ENCODE measurements around the gene PLD1. TPM values are rescaled to one million over a fixed set of nuclear protein-coding genes. Genes with fewer than 3 reads are reported as not detected.

Gene PLD1
- total and polyA plus RNA-seq, 7 donors = 0.73 to 6.7 (median 1.9) TPM

- WGBS, 3 donors = 69 to 77% (median 72%) methylated on average over 4 of the region's 4 CpGs
- Histone ChIP-seq H3K36me3 (ENCODE audit: insufficient read depth in 1 of 2, low read depth in 1 of 2) (no peaks in the 10 kb centered on the region), H3K27ac (no peak overlapping the region), H3K4me3 (no peak overlapping the region), H3K9me3 (no peaks in the 10 kb centered on the region), H3K27me3 (ENCODE audit: insufficient read depth in 3 of 3, low read length in 2 of 3) (no peaks in the 10 kb centered on the region), H3K4me1 (no peaks in the 10 kb centered on the region)
- no peak for ATAC-seq
- TF ChIP-seq CTCF (IDR thresholded peaks at IDR 0.05) = no peak
- DNase-seq = no peak
- intact Hi-C loops (cut with DNase I) = no loop called here
Measured at GRCh38 chr3:171556574-171557145, 253.6 kb downstream of the PLD1 start.

- Histone ChIP-seq H3K27me3 (ENCODE audit: insufficient read depth in 3 of 3, low read length in 2 of 3) (no peaks in the 10 kb centered on the region), H3K36me3 (ENCODE audit: insufficient read depth in 1 of 2, low read depth in 1 of 2) (no peaks in the 10 kb centered on the region), H3K4me3 (no peak overlapping the region), H3K9me3 (no peaks in the 10 kb centered on the region), H3K4me1 (no peaks in the 10 kb centered on the region), H3K27ac (no peak overlapping the region)
- no peak for TF ChIP-seq CTCF (IDR thresholded peaks at IDR 0.05)
- DNase-seq = no peak
- intact Hi-C loops (cut with DNase I) = no loop called here
- 19 to 29% (median 20%) methylated on average over 5 of the region's 5 CpGs for WGBS, 3 donors
- ATAC-seq = no peak
Measured at GRCh38 chr3:171556148-171556547, 254.1 kb downstream of the PLD1 start.

- 80 to 89% (median 81%) methylated on average over 2 of the region's 2 CpGs for WGBS, 3 donors
- Histone ChIP-seq H3K27me3 (ENCODE audit: insufficient read depth in 3 of 3, low read length in 2 of 3) (no peaks in the 10 kb centered on the region), H3K9me3 (no peaks in the 10 kb centered on the region), H3K4me3 (no peak overlapping the region), H3K27ac (no peak overlapping the region), H3K4me1 (no peaks in the 10 kb centered on the region), H3K36me3 (ENCODE audit: insufficient read depth in 1 of 2, low read depth in 1 of 2) (no peaks in the 10 kb centered on the region)
- no peak for ATAC-seq
- no peak for DNase-seq
- intact Hi-C loops (cut with DNase I) = no loop called here
- TF ChIP-seq CTCF (IDR thresholded peaks at IDR 0.05) = no peak
Measured at GRCh38 chr3:171553086-171553485, 257.2 kb downstream of the PLD1 start.

- H3K27me3 ChIP-seq (ENCODE audit: insufficient read depth in 3 of 3, low read length in 2 of 3) = no peaks in the 10 kb centered on the region
- 93 to 100% (median 96%) methylated on average over 1 of the region's 1 CpG for WGBS, 3 donors
- H3K9me3 ChIP-seq = no peaks in the 10 kb centered on the region
- H3K36me3 ChIP-seq (ENCODE audit: insufficient read depth in 1 of 2, low read depth in 1 of 2) = no peaks in the 10 kb centered on the region
- intact Hi-C loops (cut with DNase I) = no loop called here
- ATAC-seq (no peak), DNase-seq (no peak)
- no peak overlapping the region for H3K27ac ChIP-seq
- TF ChIP-seq CTCF (IDR thresholded peaks at IDR 0.05) = no peak
- H3K4me1 ChIP-seq = no peaks in the 10 kb centered on the region
- H3K4me3 ChIP-seq = no peak overlapping the region
Measured at GRCh38 chr3:171552531-171552930, 257.8 kb downstream of the PLD1 start.

- Histone ChIP-seq H3K27ac (no peak overlapping the region), H3K4me1 (no peaks in the 10 kb centered on the region), H3K36me3 (ENCODE audit: insufficient read depth in 1 of 2, low read depth in 1 of 2) (no peaks in the 10 kb centered on the region), H3K4me3 (no peak overlapping the region), H3K27me3 (ENCODE audit: insufficient read depth in 3 of 3, low read length in 2 of 3) (no peaks in the 10 kb centered on the region), H3K9me3 (no peaks in the 10 kb centered on the region)
- DNase-seq (no peak), ATAC-seq (no peak)
- intact Hi-C loops (cut with DNase I) = no loop called here
- no peak for TF ChIP-seq CTCF (IDR thresholded peaks at IDR 0.05)
- WGBS, 3 donors = 58 to 71% (median 68%) methylated on average over 1 of the region's 1 CpG
Measured at GRCh38 chr3:171551296-171551695, 259.0 kb downstream of the PLD1 start.

All from psoas muscle (tissue), 8 donors.